MCF 10A (cell line): Measurements from ENCODE around the gene C4orf36. TPM values are rescaled to one million over a fixed set of nuclear protein-coding genes. Genes with fewer than 3 reads are reported as not detected.

Experiments
- BruUV-seq: library from RNA; stranded (reverse); fragments of 400-500 nt; replicated peaks from 2 replicates; lab custom pipeline; 2021; lab: Mats Ljungman, UMichigan
- CTCF ChIA-PET: fragments of 300-600 bp; sonication (Branson Sonifier 250); formaldehyde crosslinking; extraction: SDS; loops from one replicate; lab custom pipeline; 2021; ENCODE audit warnings: antibody characterized with exemption, inconsistent platforms; lab: Yijun Ruan, JAX
- POLR2A ChIA-PET: fragments of 300-600, 350-650 bp; sonication (Branson Sonifier 250); formaldehyde crosslinking; extraction: SDS; loops from one replicate; lab custom pipeline; 2020; ENCODE audit warnings: antibody characterized with exemption, inconsistent platforms; lab: Yijun Ruan, JAX
- DNase-seq: peaks from one replicate; pipeline ENCODE4 v3.0.0-alpha.2; 2018; ENCODE audit not compliant: unreplicated experiment
- H3K27ac Mint-ChIP-seq: one replicate; pipeline ENCODE4 v1.8.0; 2022; ENCODE audit warnings: mild to moderate bottlenecking, low read depth, mixed read lengths; ENCODE audit not compliant: unreplicated experiment
- H3K27me3 Mint-ChIP-seq: one replicate; pipeline ENCODE4 v1.8.0; 2022; ENCODE audit warnings: mixed read lengths; ENCODE audit not compliant: insufficient read depth, unreplicated experiment
- H3K36me3 Mint-ChIP-seq: one replicate; pipeline ENCODE4 v1.8.0; 2022; ENCODE audit warnings: mild to moderate bottlenecking, moderate library complexity, mixed read lengths; ENCODE audit not compliant: insufficient read depth, unreplicated experiment
- H3K4me1 Mint-ChIP-seq: one replicate; pipeline ENCODE4 v1.8.0; 2022; ENCODE audit warnings: mixed read lengths; ENCODE audit not compliant: insufficient read depth, unreplicated experiment
- H3K4me3 Mint-ChIP-seq: one replicate; pipeline ENCODE4 v1.8.0; 2022; ENCODE audit warnings: mild to moderate bottlenecking, moderate library complexity, mixed read lengths; ENCODE audit not compliant: unreplicated experiment
- H3K9me3 Mint-ChIP-seq: one replicate; pipeline ENCODE4 v1.8.0; 2022; ENCODE audit warnings: mixed read lengths; ENCODE audit not compliant: unreplicated experiment
- intact Hi-C: fragments of 100-400 bp; cut with micrococcal nuclease; formaldehyde crosslinking; loops from 2 replicates; pipeline ENCODE4 v1.14.1; 2022
- total RNA-seq: library from RNA; stranded (reverse); gene quantifications from 2 replicates; pipeline ENCODE4 v1.2.3, GENCODE V29; 2022
- TF ChIP-seq, protein P1 (sequence below): fragments of 200-600 bp; IDR thresholded peaks from one replicate; pipeline ENCODE4 v1.8.0; 2022; ENCODE audit warnings: antibody characterized with exemption, mild to moderate bottlenecking; ENCODE audit not compliant: unreplicated experiment

The C4orf36 gene
- total RNA-seq, 1 experiment from 2014 or later = 2.9 TPM

DNA sequence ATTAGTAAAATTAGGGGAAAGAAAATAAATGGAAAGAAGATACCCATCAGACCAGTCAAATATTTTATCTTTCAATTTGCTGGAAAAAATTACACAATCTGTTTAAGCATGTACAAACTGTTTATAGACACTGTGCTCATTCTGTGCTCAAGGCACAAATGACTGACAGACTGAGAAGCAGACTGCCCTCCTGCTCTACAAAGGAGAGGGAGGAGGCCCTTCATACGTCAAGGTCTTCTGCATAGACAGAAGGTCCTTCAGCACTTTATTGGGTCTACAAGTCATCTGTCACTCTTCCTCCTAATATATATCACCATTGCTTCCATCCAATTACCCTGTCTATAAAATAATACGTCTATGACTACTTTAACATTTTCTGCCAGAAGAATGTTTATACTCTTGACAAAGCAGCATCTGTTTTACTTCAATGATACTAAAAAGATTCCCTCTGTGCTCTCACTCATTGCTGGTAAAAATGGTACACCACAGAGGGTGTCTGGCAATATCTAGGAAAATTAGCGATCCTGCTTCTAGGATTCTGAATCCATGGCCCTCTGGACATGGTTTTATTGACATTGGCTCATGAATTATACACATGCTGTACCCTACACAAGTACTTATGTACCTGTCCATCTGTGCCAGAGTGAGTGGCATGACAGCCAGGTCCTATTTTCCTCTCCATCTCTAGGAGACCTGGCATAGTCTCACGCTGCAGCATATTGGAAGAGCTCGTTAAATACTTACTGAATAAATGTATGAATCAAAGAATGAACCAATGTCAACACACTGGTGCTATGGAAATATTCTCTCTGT is 54.3 kb downstream of the C4orf36 start:
- BruUV-seq = no TSS peak
- no peak for DNase-seq
- intact Hi-C loops = no loop called here
- Mint-ChIP-seq H3K27me3 (no peaks in the 10 kb centered on the region), H3K27ac (no peak overlapping the region), H3K4me3 (no peak overlapping the region), H3K4me1 (peaks cover 24% of the 10 kb centered on the region), H3K9me3 (no peaks in the 10 kb centered on the region), H3K36me3 (no peaks in the 10 kb centered on the region)
- TF ChIP-seq, protein P1, sequence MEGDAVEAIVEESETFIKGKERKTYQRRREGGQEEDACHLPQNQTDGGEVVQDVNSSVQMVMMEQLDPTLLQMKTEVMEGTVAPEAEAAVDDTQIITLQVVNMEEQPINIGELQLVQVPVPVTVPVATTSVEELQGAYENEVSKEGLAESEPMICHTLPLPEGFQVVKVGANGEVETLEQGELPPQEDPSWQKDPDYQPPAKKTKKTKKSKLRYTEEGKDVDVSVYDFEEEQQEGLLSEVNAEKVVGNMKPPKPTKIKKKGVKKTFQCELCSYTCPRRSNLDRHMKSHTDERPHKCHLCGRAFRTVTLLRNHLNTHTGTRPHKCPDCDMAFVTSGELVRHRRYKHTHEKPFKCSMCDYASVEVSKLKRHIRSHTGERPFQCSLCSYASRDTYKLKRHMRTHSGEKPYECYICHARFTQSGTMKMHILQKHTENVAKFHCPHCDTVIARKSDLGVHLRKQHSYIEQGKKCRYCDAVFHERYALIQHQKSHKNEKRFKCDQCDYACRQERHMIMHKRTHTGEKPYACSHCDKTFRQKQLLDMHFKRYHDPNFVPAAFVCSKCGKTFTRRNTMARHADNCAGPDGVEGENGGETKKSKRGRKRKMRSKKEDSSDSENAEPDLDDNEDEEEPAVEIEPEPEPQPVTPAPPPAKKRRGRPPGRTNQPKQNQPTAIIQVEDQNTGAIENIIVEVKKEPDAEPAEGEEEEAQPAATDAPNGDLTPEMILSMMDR = no peak
- POLR2A ChIA-PET = interaction anchor here (0.6 to 1.0 kb wide), 2 partner anchors 11 to 33 kb away, joined by 3 to 7 read pairs; partner anchors contain the start of gene SLC10A6
- CTCF ChIA-PET = no interaction called here

DNA sequence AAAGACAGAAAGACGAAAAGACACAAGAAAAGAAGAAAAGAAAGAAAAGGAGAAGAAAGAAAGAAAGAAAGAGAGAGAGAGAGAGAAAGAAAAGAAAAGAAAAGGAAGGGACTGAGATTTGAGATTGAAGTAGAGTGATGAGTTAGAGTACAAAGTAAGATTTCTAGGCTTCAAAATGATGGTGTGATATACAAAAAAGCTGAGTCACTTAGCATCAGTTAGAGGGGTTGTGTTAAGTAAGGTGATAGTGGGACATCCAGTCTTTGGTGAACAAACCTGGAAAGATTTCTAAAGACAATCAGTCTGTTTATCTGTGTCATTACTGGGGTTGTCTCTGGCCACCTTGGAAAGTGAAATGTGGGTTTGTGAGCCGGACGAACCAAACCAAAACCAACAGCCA is 56.5 kb downstream of the C4orf36 start:
- Mint-ChIP-seq H3K4me1 (peaks cover 22% of the 10 kb centered on the region), H3K27me3 (no peaks in the 10 kb centered on the region), H3K27ac (no peak overlapping the region), H3K4me3 (no peak overlapping the region), H3K9me3 (no peaks in the 10 kb centered on the region), H3K36me3 (peaks cover 10% of the 10 kb centered on the region)
- CTCF ChIA-PET = interaction anchor here (0.5 to 1.1 kb wide), 3 partner anchors 9 to 42 kb away, joined by 3 read pairs; no protein-coding TSS in a partner anchor
- intact Hi-C loops = no loop called here
- no TSS peak for BruUV-seq
- POLR2A ChIA-PET = no interaction called here
- DNase-seq = no peak
- TF ChIP-seq, protein P1 = no peak

DNA sequence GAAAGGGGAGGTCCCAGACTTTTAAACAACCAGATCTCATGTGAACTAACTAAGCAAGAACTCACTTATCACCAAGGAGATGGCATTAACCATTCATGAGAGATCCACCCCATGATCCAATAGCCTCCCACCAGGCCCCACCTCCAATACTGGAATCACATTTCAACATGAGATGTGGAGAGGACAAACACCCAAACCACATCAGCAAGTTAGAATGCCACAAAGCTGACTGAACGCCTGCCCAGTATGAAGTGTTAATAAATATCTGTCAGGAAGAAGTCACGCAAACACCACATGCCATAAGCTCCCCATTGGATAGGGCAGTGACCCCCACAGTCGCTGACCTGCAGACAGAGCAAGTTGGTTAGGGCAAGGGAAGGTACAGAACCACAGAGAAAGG is 57.3 kb downstream of the C4orf36 start:
- ChIA-PET POLR2A (no interaction called here), CTCF (interaction anchor here (0.6 kb wide), 1 partner anchor 8 kb away, joined by 3 read pairs; no protein-coding TSS in a partner anchor)
- Mint-ChIP-seq H3K4me3 (no peak overlapping the region), H3K27ac (no peak overlapping the region), H3K4me1 (peaks cover 22% of the 10 kb centered on the region), H3K27me3 (no peaks in the 10 kb centered on the region), H3K9me3 (no peaks in the 10 kb centered on the region), H3K36me3 (peaks cover 10% of the 10 kb centered on the region)
- TF ChIP-seq, protein P1 = no peak
- no TSS peak for BruUV-seq
- peak; percentile 27 for DNase-seq
- intact Hi-C loops = no loop called here

DNA sequence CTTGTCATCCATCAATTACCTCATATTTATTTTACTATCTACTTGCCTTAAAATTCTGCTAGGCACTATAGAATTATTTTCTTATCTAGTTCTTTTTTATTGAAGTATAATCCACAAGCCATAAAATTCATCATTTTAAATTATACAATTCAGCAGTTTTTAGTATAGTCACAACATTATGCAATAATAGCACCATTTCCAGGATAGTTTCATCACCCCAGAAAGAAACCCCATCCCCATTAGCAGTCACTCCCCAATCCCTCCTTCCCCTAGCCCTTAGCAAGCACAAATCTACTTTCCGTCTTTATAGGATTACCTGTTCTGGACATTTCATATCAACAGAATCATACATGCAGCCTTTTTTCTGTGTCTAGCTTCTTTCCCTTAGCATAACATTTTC is 58.6 kb downstream of the C4orf36 start:
- Mint-ChIP-seq H3K4me3 (no peak overlapping the region), H3K27ac (no peak overlapping the region), H3K27me3 (no peaks in the 10 kb centered on the region), H3K4me1 (peaks cover 22% of the 10 kb centered on the region), H3K9me3 (no peaks in the 10 kb centered on the region), H3K36me3 (peaks cover 10% of the 10 kb centered on the region)
- intact Hi-C loops = no loop called here
- TF ChIP-seq, protein P1 = no peak
- ChIA-PET CTCF (interaction anchor here (0.6 to 1.2 kb wide), 3 partner anchors 14 to 1036 kb away, joined by 3 to 6 read pairs (median 4); no protein-coding TSS in a partner anchor), POLR2A (interaction anchor here (1.0 to 4.6 kb wide), 3 partner anchors 12 to 58 kb away, joined by 3 to 41 read pairs (median 3); partner anchors contain the start of genes C4orf36 and SLC10A6)
- no peak for DNase-seq
- no TSS peak for BruUV-seq
